Gastroesophageal sphincter (tissue), 3 donors: ENCODE measurements around the gene MBNL1.

Experiments used
- POLR2A ChIP-seq, 2 donors: fragments of 450-650 bp; IDR thresholded peaks; one replicate each; pipeline ENCODE4 v1.6.1; 2017; ENCODE audit warnings: antibody characterized with exemption in 2 of 2, mild to moderate bottlenecking in 2 of 2, moderate library complexity in 1 of 2
- TF ChIP-seq, protein P1 (sequence below), 4 experiments: fragments of 200-600 bp in 2 of 4; fragments of 450-650 bp in 2 of 4; sonication (generic) in 1 of 4; IDR thresholded peaks; one replicate each; pipeline ENCODE4 v1.5.1; 2017 to 2019; ENCODE audit warnings: antibody characterized with exemption in 4 of 4, mild to moderate bottlenecking in 2 of 4, moderate library complexity in 2 of 4

DNA sequence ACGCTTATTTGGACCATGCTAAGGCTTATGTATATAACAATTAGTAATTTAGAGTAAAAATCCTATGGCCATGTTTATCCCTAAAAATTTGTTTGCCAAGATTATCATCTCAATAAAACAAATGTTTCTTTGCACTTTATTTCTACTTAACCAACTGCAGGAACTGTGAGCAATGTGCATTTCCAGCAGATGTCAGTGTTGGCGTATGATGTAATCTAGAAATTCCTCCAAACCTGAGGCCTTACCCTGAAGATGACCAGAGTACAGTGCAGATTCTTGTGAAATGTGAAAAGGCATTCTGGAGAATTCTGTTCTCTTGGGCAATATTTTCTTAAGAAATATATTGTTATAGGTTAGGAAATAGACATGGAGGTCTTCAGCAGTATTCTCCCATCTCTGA lies 205.9 kb downstream of the MBNL1 start:
- TF ChIP-seq, protein P1, sequence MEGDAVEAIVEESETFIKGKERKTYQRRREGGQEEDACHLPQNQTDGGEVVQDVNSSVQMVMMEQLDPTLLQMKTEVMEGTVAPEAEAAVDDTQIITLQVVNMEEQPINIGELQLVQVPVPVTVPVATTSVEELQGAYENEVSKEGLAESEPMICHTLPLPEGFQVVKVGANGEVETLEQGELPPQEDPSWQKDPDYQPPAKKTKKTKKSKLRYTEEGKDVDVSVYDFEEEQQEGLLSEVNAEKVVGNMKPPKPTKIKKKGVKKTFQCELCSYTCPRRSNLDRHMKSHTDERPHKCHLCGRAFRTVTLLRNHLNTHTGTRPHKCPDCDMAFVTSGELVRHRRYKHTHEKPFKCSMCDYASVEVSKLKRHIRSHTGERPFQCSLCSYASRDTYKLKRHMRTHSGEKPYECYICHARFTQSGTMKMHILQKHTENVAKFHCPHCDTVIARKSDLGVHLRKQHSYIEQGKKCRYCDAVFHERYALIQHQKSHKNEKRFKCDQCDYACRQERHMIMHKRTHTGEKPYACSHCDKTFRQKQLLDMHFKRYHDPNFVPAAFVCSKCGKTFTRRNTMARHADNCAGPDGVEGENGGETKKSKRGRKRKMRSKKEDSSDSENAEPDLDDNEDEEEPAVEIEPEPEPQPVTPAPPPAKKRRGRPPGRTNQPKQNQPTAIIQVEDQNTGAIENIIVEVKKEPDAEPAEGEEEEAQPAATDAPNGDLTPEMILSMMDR (IDR thresholded peaks at IDR 0.05) = peak in 3 of 4 experiments; percentile 54 to 61 (median 57)
- no peak for TF ChIP-seq POLR2A (IDR thresholded peaks at IDR 0.05)
